SIG-M5 treated with dmso at 0.1 percent for 504 hours (cell line): ENCODE measurements around the gene NTN1.

Experiments
- DNase-seq: peaks from one replicate; lab custom pipeline; 2025; ENCODE audit not compliant: unreplicated experiment; lab: John Stamatoyannopoulos, UW

Gene NTN1

GRCh38 chr17:9266031-9266680 is 244.8 kb downstream of the NTN1 start:
- no peak for DNase-seq

- no peak for DNase-seq
Measured at GRCh38 chr17:9266697-9267117, 245.4 kb downstream of the NTN1 start.

GRCh38 chr17:9268546-9268945 is 247.2 kb downstream of the NTN1 start:
- no peak for DNase-seq

DNA sequence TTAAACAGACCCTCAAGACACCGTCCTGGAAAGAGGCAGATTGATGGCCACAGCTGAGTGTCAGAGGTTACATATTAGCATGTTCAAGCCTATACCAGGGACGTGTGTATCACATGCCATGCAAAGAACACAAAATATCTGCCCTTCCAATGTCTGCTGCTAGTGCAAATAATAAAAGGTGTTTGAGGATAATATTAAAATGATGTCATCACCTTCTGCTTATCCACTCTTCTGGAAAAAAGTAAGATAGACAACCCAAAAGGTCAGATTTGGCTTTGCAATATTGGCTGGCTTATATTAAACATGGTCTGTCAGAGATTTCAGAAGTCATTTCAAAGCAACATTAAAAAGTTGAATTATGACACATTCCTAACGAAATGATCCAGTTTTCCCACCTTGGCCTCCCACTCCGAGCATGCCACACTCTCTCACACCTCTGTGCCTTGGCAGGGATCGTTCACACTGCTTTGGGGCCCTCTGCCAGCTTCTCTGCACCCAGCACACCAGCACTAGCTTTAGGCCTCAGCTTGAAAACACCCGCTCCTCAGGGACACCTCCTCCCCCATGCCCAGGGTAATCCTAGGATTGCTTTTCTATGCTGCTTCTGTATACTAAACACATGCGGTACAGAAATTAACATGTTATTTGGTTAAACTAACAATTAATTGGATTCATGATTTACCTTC is 248.2 kb downstream of the NTN1 start:
- no peak for DNase-seq

DNA sequence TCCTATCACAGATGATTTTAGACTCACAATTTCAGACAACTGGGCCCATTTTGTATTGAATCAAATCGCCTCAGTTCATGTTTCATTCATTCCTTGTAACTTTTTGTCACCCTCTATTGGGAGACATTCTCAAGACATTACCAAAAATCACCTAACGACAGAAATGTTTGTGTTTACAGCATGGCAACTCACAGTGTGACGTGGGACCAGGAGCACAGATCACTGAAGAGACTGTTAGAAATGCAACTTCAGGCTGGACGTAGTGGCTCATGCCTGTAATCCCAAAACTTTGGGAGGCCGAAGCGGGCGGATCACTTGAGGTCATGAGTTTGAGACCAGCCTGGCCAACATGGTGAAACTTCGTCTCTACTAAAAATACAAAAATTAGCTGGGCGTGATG is 249.6 kb downstream of the NTN1 start:
- no peak for DNase-seq

DNA sequence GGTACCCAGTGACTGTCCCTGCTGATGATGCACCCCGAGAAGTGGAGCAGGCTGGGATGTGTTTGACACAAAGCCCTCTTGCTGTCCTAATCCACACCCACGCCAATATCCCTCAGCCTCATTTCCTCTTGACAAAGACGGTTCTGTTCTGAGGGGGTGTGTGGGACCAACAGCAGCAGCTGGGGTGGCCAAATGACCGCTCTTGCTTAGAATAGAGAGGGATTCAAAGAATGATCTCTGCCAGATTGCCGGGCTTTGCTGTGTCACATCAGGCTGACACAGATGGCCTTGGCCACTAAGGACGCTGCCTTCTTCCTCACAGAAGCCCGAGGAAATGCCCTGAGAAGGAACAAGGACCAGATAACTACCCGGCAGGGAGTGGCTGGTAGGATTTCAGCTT is 250.7 kb downstream of the NTN1 start:
- DNase-seq, result no peak

- DNase-seq, result no peak
Measured at GRCh38 chr17:9272501-9273200, 251.3 kb downstream of the NTN1 start.

DNA sequence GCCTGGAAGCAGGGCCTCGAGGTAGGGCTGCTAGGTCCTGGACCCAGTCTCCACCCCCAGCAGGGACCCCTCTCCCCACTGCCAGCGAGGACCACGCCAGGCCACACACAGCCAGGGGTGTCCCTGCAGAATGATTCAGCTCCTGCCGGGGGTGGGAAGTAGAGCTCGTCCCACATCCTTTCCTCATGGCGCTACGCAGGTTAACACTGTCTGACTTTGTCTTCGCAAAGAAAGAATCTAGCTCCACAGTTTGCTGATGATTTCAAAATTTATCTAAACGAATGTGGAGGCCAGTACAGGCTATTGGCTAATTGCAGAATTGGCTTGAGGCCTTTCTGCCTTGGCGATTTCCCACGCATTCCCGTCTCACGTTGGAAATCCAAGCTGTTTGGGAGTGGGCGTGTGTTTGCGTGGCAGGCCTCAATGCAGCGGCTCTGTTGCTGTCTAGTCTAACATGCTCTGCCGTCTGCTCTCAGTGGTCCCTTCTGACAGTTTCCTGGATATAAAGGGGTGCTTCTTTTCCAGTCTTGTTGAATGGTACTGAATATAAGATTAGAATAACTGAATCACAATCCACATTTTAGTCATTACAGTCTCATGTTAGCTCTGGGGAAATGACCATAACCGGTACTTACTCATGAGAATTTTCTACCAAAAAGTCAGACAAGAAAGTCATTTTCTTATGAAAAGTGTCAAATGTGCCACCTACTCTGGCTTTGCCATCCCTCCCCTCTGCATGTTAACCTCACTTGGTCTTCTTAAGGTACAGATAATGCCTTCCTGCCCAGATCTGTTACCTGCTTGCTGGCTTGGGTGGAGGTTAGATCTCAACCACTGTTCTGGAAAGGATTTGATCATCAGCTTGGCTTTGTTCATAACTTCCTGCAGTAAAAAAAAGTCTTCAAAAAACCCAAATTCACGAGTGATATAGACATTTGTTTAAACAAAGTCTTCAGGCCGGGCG is 252.4 kb downstream of the NTN1 start:
- DNase-seq, result no peak

GRCh38 chr17:9274973-9275372 is 253.7 kb downstream of the NTN1 start:
- DNase-seq, result no peak

DNA sequence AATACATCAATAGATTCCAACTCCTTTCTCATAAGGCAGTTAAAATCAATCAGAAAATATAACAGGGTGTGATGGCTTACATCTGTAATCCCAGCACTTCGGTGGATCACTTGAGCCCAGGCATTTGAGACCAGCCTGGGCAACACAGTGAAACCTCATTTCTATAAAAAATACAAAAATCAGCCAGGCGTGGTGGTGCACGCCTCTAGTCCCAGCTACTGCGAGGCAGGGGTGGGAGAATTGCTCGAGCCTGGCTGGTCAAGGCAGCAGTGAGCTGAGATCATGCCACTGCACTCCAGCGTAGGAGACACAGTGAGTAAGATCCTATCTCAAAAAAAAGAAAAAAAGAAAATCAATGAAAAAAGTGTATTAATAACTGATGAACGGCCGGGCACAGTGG is 258.6 kb downstream of the NTN1 start:
- no peak for DNase-seq

DNA sequence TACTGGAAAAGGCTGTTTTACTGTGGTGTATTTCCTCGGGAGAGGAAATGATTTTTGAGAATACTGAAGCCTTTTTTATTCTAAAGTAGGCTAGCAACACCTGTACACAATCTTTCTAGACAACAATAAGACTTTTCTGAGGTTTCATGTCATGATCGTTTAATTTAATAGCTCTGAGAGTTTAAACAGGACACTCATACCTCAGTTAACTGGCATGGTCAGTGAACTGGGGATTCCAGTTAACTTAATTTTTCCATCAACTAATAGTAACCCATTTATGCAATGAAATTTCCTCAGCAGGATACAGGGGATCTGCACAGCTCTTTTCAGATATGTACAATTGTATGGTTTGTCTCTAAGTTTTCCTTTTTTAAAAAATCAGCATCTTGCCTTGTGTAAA is 262.6 kb downstream of the NTN1 start:
- no peak for DNase-seq

DNA sequence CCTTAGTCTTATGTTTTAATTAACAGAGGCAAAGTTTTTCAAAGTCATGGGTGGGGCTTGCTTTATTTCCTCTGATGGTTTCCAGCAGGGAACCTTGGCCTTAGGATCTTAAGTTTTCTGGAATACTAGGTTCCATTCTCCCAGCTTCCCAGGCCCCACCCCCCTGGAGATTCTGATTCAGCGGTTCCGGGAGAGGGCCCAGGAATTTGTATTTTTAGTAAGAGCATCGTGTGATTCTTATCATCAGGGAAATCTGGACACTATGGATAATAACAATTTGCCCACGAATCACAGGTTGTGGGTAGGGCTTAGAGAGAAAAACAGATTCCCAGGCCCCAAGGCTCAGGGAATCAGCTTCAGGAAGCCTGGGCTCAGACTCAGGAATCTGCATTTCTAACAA is 263.6 kb downstream of the NTN1 start:
- no peak for DNase-seq

DNA sequence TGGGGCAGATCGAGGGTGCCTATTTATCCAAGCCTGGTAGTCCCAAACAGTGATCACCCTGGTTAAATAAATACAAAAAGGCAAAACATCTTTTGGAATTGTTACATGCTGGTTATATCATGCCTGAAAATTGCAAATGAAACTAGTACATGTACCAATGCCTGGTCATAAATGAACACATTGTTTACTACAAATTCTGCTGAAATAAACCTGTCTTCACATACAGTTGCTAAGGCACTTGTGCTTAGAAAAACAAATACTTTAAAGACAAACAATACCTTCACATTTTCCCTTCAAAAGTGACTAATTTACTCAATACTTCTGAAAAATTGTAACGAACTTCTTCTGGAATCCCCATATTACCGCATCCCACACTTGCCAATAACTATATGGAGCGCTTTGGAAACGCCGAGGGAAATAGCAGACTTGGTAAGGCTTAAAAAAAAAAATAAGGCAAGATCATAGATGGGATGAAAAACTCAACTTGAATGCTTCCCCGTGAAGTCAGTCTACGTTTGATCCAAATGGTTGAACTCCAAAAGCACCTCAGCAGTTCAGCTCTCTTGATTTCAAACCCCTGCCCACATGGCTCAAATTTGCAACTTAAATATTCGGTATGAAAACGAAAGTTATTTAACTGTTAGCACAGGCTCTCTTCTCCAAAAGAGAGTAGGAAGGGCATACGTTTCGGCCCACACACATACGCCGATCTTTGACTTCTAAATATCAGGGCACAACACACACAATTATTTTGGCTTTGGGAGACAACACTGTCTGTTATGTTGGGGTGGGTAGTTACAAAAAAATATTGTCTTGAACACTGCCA is 264.5 kb downstream of the NTN1 start:
- no peak for DNase-seq

- no peak for DNase-seq
Measured at GRCh38 chr17:9286434-9286833, 265.1 kb downstream of the NTN1 start.

DNA sequence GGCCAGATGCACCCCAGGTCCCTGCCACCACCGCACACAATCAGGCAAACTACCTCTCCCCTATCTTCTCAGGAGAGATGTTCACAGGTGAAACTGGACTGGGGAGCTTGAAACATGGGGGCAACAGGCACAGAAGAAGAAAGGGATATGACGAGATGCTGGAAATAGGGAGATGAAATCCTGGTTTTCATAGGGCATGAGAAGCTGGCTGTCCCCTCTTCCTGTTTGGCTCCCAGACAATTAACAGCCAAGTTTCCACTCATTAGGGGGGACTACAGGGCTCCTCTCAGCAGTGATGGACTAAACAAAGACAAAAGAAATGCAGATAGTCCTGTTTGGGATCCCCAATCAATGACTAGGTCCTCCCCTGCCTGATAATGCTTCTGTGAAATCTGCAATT is 266.0 kb downstream of the NTN1 start:
- no peak for DNase-seq

DNA sequence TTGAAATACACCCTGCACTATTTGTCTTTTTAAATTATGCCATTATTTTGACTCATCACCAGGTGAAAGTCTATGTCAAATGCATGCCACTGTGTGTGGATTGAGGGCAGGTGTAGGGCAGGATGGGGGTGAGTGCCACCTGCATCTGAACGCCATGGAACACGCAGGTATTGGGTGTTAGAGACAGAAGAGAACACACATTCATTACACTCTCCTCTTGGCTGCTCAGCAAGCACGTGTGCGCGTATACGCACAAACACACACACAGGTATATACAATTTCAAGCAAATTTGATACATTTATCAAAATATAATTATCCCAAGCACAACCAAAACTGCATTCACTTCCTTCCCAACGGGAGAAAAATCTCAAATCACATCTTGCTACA is 268.9 kb downstream of the NTN1 start:
- DNase-seq, result no peak

DNA sequence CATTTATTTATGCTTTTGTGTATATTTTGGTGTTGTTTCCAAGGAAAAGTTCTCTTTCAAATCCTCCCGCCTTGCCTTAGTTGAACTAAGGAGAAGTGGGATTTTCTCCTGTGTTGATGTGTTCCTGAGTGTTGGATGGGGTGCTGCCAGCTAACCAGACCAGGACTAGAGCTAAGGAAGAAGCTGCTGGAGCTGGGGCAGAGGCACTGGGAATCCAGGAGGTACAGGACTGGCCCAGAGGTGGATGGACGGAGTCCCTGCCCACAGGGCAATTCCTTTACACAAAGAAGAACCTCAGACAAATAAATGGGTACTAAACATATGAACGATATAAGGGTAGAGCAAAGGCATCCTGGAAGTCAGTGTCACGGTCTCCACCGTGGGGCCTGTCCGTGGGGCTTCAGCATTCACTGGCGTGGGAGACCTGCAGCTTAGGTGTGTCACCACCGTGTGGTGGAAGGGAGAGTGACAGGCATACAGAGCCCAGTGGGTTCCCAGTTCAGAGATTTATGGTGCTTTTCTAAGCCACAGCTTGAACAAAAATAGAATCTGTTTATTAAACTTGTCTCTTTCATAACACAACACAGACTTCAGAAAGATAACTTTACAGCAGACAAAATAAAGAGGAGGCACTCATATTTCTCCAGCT is 270.7 kb downstream of the NTN1 start:
- DNase-seq, result no peak

GRCh38 chr17:9292561-9292941 is 271.2 kb downstream of the NTN1 start:
- no peak for DNase-seq
